ENCODE data around the gene MASP2. TPM values are rescaled to one million over a fixed set of nuclear protein-coding genes. Genes with fewer than 3 reads are reported as not detected.

The MASP2 gene
- total and polyA plus RNA-seq, 9 of the 15 experiments (the other 6 are each of a cell fraction or from before 2014, with no cell fraction given) = 0.01 to 0.23 (median 0.06) TPM; not detected in 3

- in situ Hi-C loops (cut with MboI) = no loop called here
- intact Hi-C loops (cut with micrococcal nuclease) = no loop called here
- Histone ChIP-seq H3K4me2 (ENCODE audit: insufficient read depth, low read length) (no peak overlapping the region), H3K36me3 (ENCODE audit: control insufficient read depth, insufficient read depth, low read length) (peaks cover 96% of the 10 kb centered on the region), H3K4me1 (replicated peaks in 1 of 2; ENCODE audit: control insufficient read depth in 2 of 2, insufficient read depth in 2 of 2, low read length in 2 of 2) (no peaks in the 10 kb centered on the region), H3K27me3 (ENCODE audit: control insufficient read depth in 2 of 2, insufficient read depth in 2 of 2, low read length in 2 of 2) (no peaks in the 10 kb centered on the region), H3K9me1 (ENCODE audit: control insufficient read depth, insufficient read depth, low read length) (no peaks in the 10 kb centered on the region), H4K20me1 (replicated peaks; ENCODE audit: control insufficient read depth, insufficient read depth, low read length) (no peaks in the 10 kb centered on the region), H2AFZ (ENCODE audit: low read depth, low read length) (no peak overlapping the region), H3K4me3 (no peak overlapping the region), H3K79me2 (ENCODE audit: control insufficient read depth, insufficient read depth, low read length) (no peaks in the 10 kb centered on the region), H3K9me3 (replicated peaks; ENCODE audit: control insufficient read depth, insufficient read depth, low read depth, low read length) (no peaks in the 10 kb centered on the region), H3K9ac (ENCODE audit: insufficient read depth in 1 of 2, low read depth in 2 of 2, low read length in 2 of 2) (no peak overlapping the region), H3K27ac (ENCODE audit: extremely low read depth, low read depth, low read length) (no peak overlapping the region)
- POLR2A ChIA-PET = interaction anchor here (0.6 to 1.5 kb wide), 3 partner anchors 9 to 13 kb away, joined by 3 read pairs; partner anchors contain the start of gene SRM
- 74% methylated on average over 13 of the region's 13 CpGs for WGBS (ENCODE audit: insufficient coverage, low coverage, missing lambda C conversion rate)
- no peak for DNase-seq (ENCODE audit: extremely low read depth in 1 of 4, low spot score in 3 of 4)
- no TSS peak for BruUV-seq (replicated peaks)
- FAIRE-seq = no peak
- CTCF ChIA-PET (ENCODE audit: low intra/inter-chr PET ratio) = no interaction called here
- ATAC-seq = no peak
- TF ChIP-seq ARID3B (CRISPR knock-in tag; IDR thresholded peaks at IDR 0.05; ENCODE audit: borderline replicate concordance) = no peak
- TF ChIP-seq ZNF764 (CRISPR knock-in tag; IDR thresholded peaks at IDR 0.05; ENCODE audit: low read depth) = no peak
- TF ChIP-seq ZKSCAN8 (CRISPR knock-in tag; IDR thresholded peaks at IDR 0.05) = no peak
- no peak for TF ChIP-seq ZNF212 (CRISPR knock-in tag; IDR thresholded peaks at IDR 0.05)
- TF ChIP-seq ZNF75A (CRISPR knock-in tag; IDR thresholded peaks at IDR 0.05) = no peak
- no peak for TF ChIP-seq NONO (IDR thresholded peaks at IDR 0.05; ENCODE audit: low read depth in 2 of 2, low read length in 1 of 2)
- TF ChIP-seq RHOXF2B (CRISPR knock-in tag; conservative IDR thresholded peaks at IDR 0.05) = no peak
- TF ChIP-seq SMARCE1 (IDR thresholded peaks at IDR 0.05) = no peak
- TF ChIP-seq ETV5 (CRISPR knock-in tag; IDR thresholded peaks at IDR 0.05; ENCODE audit: low read depth) = no peak
- TF ChIP-seq ID3 (CRISPR knock-in tag; IDR thresholded peaks at IDR 0.05) = no peak
- TF ChIP-seq ID3 (tag; IDR thresholded peaks at IDR 0.05) = no peak
- TF ChIP-seq PREB (CRISPR knock-in tag; IDR thresholded peaks at IDR 0.05) = no peak
- TF ChIP-seq SMC3 (conservative IDR thresholded peaks at IDR 0.05; ENCODE audit: insufficient read depth, low read depth, low read length) = no peak
- TF ChIP-seq CREBBP (IDR thresholded peaks at IDR 0.05; ENCODE audit: low read depth, low read length) = no peak
- TF ChIP-seq ZNF644 (tag; IDR thresholded peaks at IDR 0.05; ENCODE audit: low read depth) = no peak
Observed at GRCh38 chr1:11072216-11072917, 25.3 kb upstream of the MASP2 start.
